Neuron (in vitro differentiated cells): ENCODE results near the gene TLK1.
"Not testable (repeated sequence)": the region's sequence is repeated elsewhere in the genome, so short reads cannot be mapped to it uniquely, and the experiment has no call there.

ENCODE experiments used
- H2AFZ ChIP-seq: one replicate; pipeline ENCODE4 v1.6.1; 2013; ENCODE audit warnings: low read depth, mild to moderate bottlenecking, inconsistent platforms, low read length, moderate library complexity
- H3K27me3 ChIP-seq: one replicate; pipeline ENCODE4 v1.6.1; 2013; ENCODE audit warnings: low read length; ENCODE audit not compliant: insufficient read depth
- H3K36me3 ChIP-seq: one replicate; pipeline ENCODE4 v1.6.1; 2013; ENCODE audit warnings: low read length; ENCODE audit not compliant: insufficient read depth
- H3K4me1 ChIP-seq: one replicate; pipeline ENCODE4 v1.6.1; 2013; ENCODE audit warnings: low read length; ENCODE audit not compliant: insufficient read depth
- H3K4me3 ChIP-seq: 2 replicates; pipeline ENCODE4 v1.5.1; 2013; ENCODE audit warnings: mild to moderate bottlenecking, low read length, moderate library complexity
- H3K9me3 ChIP-seq: one replicate; pipeline ENCODE4 v1.6.1; 2013; ENCODE audit warnings: low read length

The TLK1 gene

GRCh38 chr2:171104379-171104778 is 56.3 kb downstream of the TLK1 start:
- no peak overlapping the region for H3K4me3 ChIP-seq
- no peaks in the 10 kb centered on the region for H3K27me3 ChIP-seq
- peaks cover 7% of the 10 kb centered on the region for H3K4me1 ChIP-seq
- H3K9me3 ChIP-seq: peaks cover 11% of the 10 kb centered on the region
- H2AFZ ChIP-seq: no peak overlapping the region
- peaks cover 6% of the 10 kb centered on the region for H3K36me3 ChIP-seq

GRCh38 chr2:171102802-171103201 is 57.9 kb downstream of the TLK1 start:
- Histone ChIP-seq H2AFZ (no peak overlapping the region), H3K36me3 (peaks cover 6% of the 10 kb centered on the region), H3K9me3 (peaks cover 15% of the 10 kb centered on the region)

GRCh38 chr2:171100370-171100769 is 60.3 kb downstream of the TLK1 start:
- Histone ChIP-seq H2AFZ (no peak overlapping the region), H3K4me1 (peaks cover 7% of the 10 kb centered on the region), H3K27me3 (no peaks in the 10 kb centered on the region), H3K36me3 (no peaks in the 10 kb centered on the region), H3K9me3 (peaks cover 17% of the 10 kb centered on the region), H3K4me3 (no peak overlapping the region)

More at GRCh38 chr2:171102802-171103201, 57.9 kb downstream of the TLK1 start:
- no peak overlapping the region for H3K4me3 ChIP-seq
- no peaks in the 10 kb centered on the region for H3K27me3 ChIP-seq
- peaks cover 7% of the 10 kb centered on the region for H3K4me1 ChIP-seq

- peaks cover 17% of the 10 kb centered on the region for H3K9me3 ChIP-seq
- H2AFZ ChIP-seq: no peak overlapping the region
- no peak overlapping the region for H3K4me3 ChIP-seq
- H3K27me3 ChIP-seq: no peaks in the 10 kb centered on the region
- peaks cover 7% of the 10 kb centered on the region for H3K4me1 ChIP-seq
- no peaks in the 10 kb centered on the region for H3K36me3 ChIP-seq
Observed at GRCh38 chr2:171098607-171099006, 62.1 kb downstream of the TLK1 start.

- H3K27me3 ChIP-seq: no peaks in the 10 kb centered on the region
- H3K9me3 ChIP-seq: peaks cover 13% of the 10 kb centered on the region
- no peak overlapping the region for H2AFZ ChIP-seq
- H3K4me1 ChIP-seq: no peaks in the 10 kb centered on the region
- peaks cover 9% of the 10 kb centered on the region for H3K36me3 ChIP-seq
- H3K4me3 ChIP-seq: no peak overlapping the region
Observed at GRCh38 chr2:171095014-171095582, 65.6 kb downstream of the TLK1 start.

- H3K36me3 ChIP-seq, H3K4me3 ChIP-seq, H3K27me3 ChIP-seq, H2AFZ ChIP-seq, H3K9me3 ChIP-seq, H3K4me1 ChIP-seq: not testable (repeated sequence)
Observed at GRCh38 chr2:171091517-171091916, 69.2 kb downstream of the TLK1 start.

GRCh38 chr2:171089489-171089888 is 71.2 kb downstream of the TLK1 start:
- H3K4me3 ChIP-seq: no peak overlapping the region
- H3K27me3 ChIP-seq: no peaks in the 10 kb centered on the region
- no peaks in the 10 kb centered on the region for H3K9me3 ChIP-seq
- H3K4me1 ChIP-seq: no peaks in the 10 kb centered on the region
- H2AFZ ChIP-seq: no peak overlapping the region
- H3K36me3 ChIP-seq: peaks cover 9% of the 10 kb centered on the region

GRCh38 chr2:171088057-171088834 is 72.4 kb downstream of the TLK1 start:
- Histone ChIP-seq H2AFZ (no peak overlapping the region), H3K9me3 (no peaks in the 10 kb centered on the region), H3K4me3 (no peak overlapping the region), H3K36me3 (peaks cover 9% of the 10 kb centered on the region), H3K27me3 (no peaks in the 10 kb centered on the region), H3K4me1 (no peaks in the 10 kb centered on the region)

- no peaks in the 10 kb centered on the region for H3K9me3 ChIP-seq
- no peak overlapping the region for H2AFZ ChIP-seq
Observed at GRCh38 chr2:171087547-171087946, 73.1 kb downstream of the TLK1 start.

GRCh38 chr2:171086352-171087290 is 74.1 kb downstream of the TLK1 start:
- H3K4me1 ChIP-seq: no peaks in the 10 kb centered on the region
- H3K36me3 ChIP-seq: peaks cover 9% of the 10 kb centered on the region
- no peak overlapping the region for H2AFZ ChIP-seq
- no peaks in the 10 kb centered on the region for H3K27me3 ChIP-seq
- H3K4me3 ChIP-seq: no peak overlapping the region
- H3K9me3 ChIP-seq: no peaks in the 10 kb centered on the region

More at GRCh38 chr2:171087547-171087946, 73.1 kb downstream of the TLK1 start:
- peaks cover 9% of the 10 kb centered on the region for H3K36me3 ChIP-seq
- no peaks in the 10 kb centered on the region for H3K4me1 ChIP-seq
- H3K27me3 ChIP-seq: no peaks in the 10 kb centered on the region
- H3K4me3 ChIP-seq: no peak overlapping the region

GRCh38 chr2:171084128-171084527 is 76.6 kb downstream of the TLK1 start:
- no peak overlapping the region for H2AFZ ChIP-seq
- no peaks in the 10 kb centered on the region for H3K27me3 ChIP-seq
- H3K4me3 ChIP-seq: no peak overlapping the region
- peaks cover 14% of the 10 kb centered on the region for H3K36me3 ChIP-seq
- H3K4me1 ChIP-seq: no peaks in the 10 kb centered on the region
- no peaks in the 10 kb centered on the region for H3K9me3 ChIP-seq

GRCh38 chr2:171083451-171083850 is 77.2 kb downstream of the TLK1 start:
- no peaks in the 10 kb centered on the region for H3K9me3 ChIP-seq
- no peak overlapping the region for H2AFZ ChIP-seq
- no peaks in the 10 kb centered on the region for H3K27me3 ChIP-seq
- no peak overlapping the region for H3K4me3 ChIP-seq
- H3K4me1 ChIP-seq: no peaks in the 10 kb centered on the region
- peaks cover 21% of the 10 kb centered on the region for H3K36me3 ChIP-seq

- Histone ChIP-seq H2AFZ (no peak overlapping the region), H3K36me3 (peaks cover 31% of the 10 kb centered on the region), H3K4me3 (no peak overlapping the region), H3K27me3 (no peaks in the 10 kb centered on the region), H3K4me1 (no peaks in the 10 kb centered on the region), H3K9me3 (peaks cover 2% of the 10 kb centered on the region)
Observed at GRCh38 chr2:171081649-171082111, 79.0 kb downstream of the TLK1 start.
